ENCODE measurements around the gene RAB27A. TPM values are rescaled to one million over a fixed set of nuclear protein-coding genes. Genes with fewer than 3 reads are reported as not detected.

Gene RAB27A
- total and polyA plus RNA-seq, 2 donors from 2014 or later: 10.1 to 45.8 TPM

GRCh38 chr15:55238877-55239276 lies 50.7 kb downstream of the RAB27A start:
- H3K36me3 ChIP-seq (ENCODE audit: control insufficient read depth in 2 of 3, insufficient read depth in 3 of 3, low read length in 3 of 3): no peaks in the 10 kb centered on the region
- H3K4me1 ChIP-seq (ENCODE audit: control insufficient read depth in 2 of 3, insufficient read depth in 2 of 3, low read depth in 1 of 3, low read length in 3 of 3): no peaks in the 10 kb centered on the region
- no peaks in the 10 kb centered on the region for H3K9me3 ChIP-seq (ENCODE audit: control insufficient read depth in 2 of 3, insufficient read depth in 1 of 3, low read length in 3 of 3)
- H3K27me3 ChIP-seq (ENCODE audit: control insufficient read depth, insufficient read depth, low read length): no peaks in the 10 kb centered on the region
- intact Hi-C loops (cut with DNase I): no loop called here
- H3K27ac ChIP-seq (ENCODE audit: low read depth in 2 of 2, low read length in 2 of 2): no peak overlapping the region
- no peak for TF ChIP-seq CTCF (IDR thresholded peaks at IDR 0.05; ENCODE audit: borderline replicate concordance, extremely low read depth, insufficient read depth)
- DNase-seq (no peak), FAIRE-seq (no peak)
- no peak overlapping the region for H3K9ac ChIP-seq (ENCODE audit: low read length in 3 of 3)
- H3K4me3 ChIP-seq (ENCODE audit: low read length in 3 of 3): no peak overlapping the region

GRCh38 chr15:55237219-55238130 lies 52.1 kb downstream of the RAB27A start:
- no peak for FAIRE-seq
- no peak overlapping the region for H3K4me3 ChIP-seq (ENCODE audit: low read length in 3 of 3)
- TF ChIP-seq CTCF (IDR thresholded peaks at IDR 0.05; ENCODE audit: borderline replicate concordance, extremely low read depth, insufficient read depth): no peak
- no peaks in the 10 kb centered on the region for H3K27me3 ChIP-seq (ENCODE audit: control insufficient read depth, insufficient read depth, low read length)
- no peak overlapping the region for H3K27ac ChIP-seq (ENCODE audit: low read depth in 2 of 2, low read length in 2 of 2)
- H3K9me3 ChIP-seq (ENCODE audit: control insufficient read depth in 2 of 3, insufficient read depth in 1 of 3, low read length in 3 of 3): no peaks in the 10 kb centered on the region
- no peak for DNase-seq
- intact Hi-C loops (cut with DNase I): no loop called here
- H3K4me1 ChIP-seq (ENCODE audit: control insufficient read depth in 2 of 3, insufficient read depth in 2 of 3, low read depth in 1 of 3, low read length in 3 of 3): no peaks in the 10 kb centered on the region
- H3K9ac ChIP-seq (ENCODE audit: low read length in 3 of 3): no peak overlapping the region
- no peaks in the 10 kb centered on the region for H3K36me3 ChIP-seq (ENCODE audit: control insufficient read depth in 2 of 3, insufficient read depth in 3 of 3, low read length in 3 of 3)

- FAIRE-seq: no peak
- Histone ChIP-seq H3K27me3 (ENCODE audit: control insufficient read depth, insufficient read depth, low read length) (no peaks in the 10 kb centered on the region), H3K4me1 (ENCODE audit: control insufficient read depth in 2 of 3, insufficient read depth in 2 of 3, low read depth in 1 of 3, low read length in 3 of 3) (no peaks in the 10 kb centered on the region), H3K27ac (ENCODE audit: low read depth in 2 of 2, low read length in 2 of 2) (no peak overlapping the region), H3K9me3 (ENCODE audit: control insufficient read depth in 2 of 3, insufficient read depth in 1 of 3, low read length in 3 of 3) (no peaks in the 10 kb centered on the region), H3K9ac (ENCODE audit: low read length in 3 of 3) (no peak overlapping the region), H3K4me3 (ENCODE audit: low read length in 3 of 3) (no peak overlapping the region), H3K36me3 (ENCODE audit: control insufficient read depth in 2 of 3, insufficient read depth in 3 of 3, low read length in 3 of 3) (no peaks in the 10 kb centered on the region)
- no peak for TF ChIP-seq CTCF (IDR thresholded peaks at IDR 0.05; ENCODE audit: borderline replicate concordance, extremely low read depth, insufficient read depth)
- intact Hi-C loops (cut with DNase I): no loop called here
- no peak for DNase-seq
Measured at GRCh38 chr15:55235546-55236036, 54.0 kb downstream of the RAB27A start.
